DMS153 (cell line): ENCODE data around the gene COMMD7.

Source experiments
- DNase-seq: peaks from one replicate; lab custom pipeline; 2025; lab: John Stamatoyannopoulos, UW

The COMMD7 gene

GRCh38 chr20:32743237-32744112 lies at the start of gene COMMD7:
TSS of gene COMMD7 (minus strand) at chr20:32743467. CDS start at chr20:32743391, 76 bp downstream.
- peak; percentile 78 for DNase-seq

- no peak for DNase-seq
Observed at GRCh38 chr20:32792731-32793458, 49.6 kb upstream of the COMMD7 start.

GRCh38 chr20:32792316-32792715 lies 49.0 kb upstream of the COMMD7 start:
- no peak for DNase-seq

GRCh38 chr20:32790751-32791057 lies 47.4 kb upstream of the COMMD7 start:
- DNase-seq: no peak

GRCh38 chr20:32789896-32790750 lies 46.9 kb upstream of the COMMD7 start:
- no peak for DNase-seq

- no peak for DNase-seq
Observed at GRCh38 chr20:32787168-32787567, 43.9 kb upstream of the COMMD7 start.

GRCh38 chr20:32786059-32786760 lies 42.9 kb upstream of the COMMD7 start:
- DNase-seq: no peak

- no peak for DNase-seq
Observed at GRCh38 chr20:32784369-32785080, 41.3 kb upstream of the COMMD7 start.

- peak; percentile 27 for DNase-seq
Observed at GRCh38 chr20:32780749-32781655, 37.7 kb upstream of the COMMD7 start.

- DNase-seq: no peak
Observed at GRCh38 chr20:32780278-32780677, 37.0 kb upstream of the COMMD7 start.

- no peak for DNase-seq
Observed at GRCh38 chr20:32779500-32780211, 36.4 kb upstream of the COMMD7 start.

- no peak for DNase-seq
Observed at GRCh38 chr20:32777177-32777956, 34.1 kb upstream of the COMMD7 start.

GRCh38 chr20:32775336-32775991 lies 32.2 kb upstream of the COMMD7 start:
- DNase-seq: no peak

- DNase-seq: no peak
Observed at GRCh38 chr20:32773855-32774254, 30.6 kb upstream of the COMMD7 start.

GRCh38 chr20:32773223-32773622 lies 30.0 kb upstream of the COMMD7 start:
- no peak for DNase-seq

- DNase-seq: no peak
Observed at GRCh38 chr20:32772046-32772445, 28.8 kb upstream of the COMMD7 start.

GRCh38 chr20:32767418-32768198 lies 24.3 kb upstream of the COMMD7 start:
- DNase-seq: no peak
